Endothelial cell of umbilical vein (primary cell): Measurements from ENCODE around the gene SMIM3.

Source experiments
- CTCF ChIP-seq, 2 donors: IDR thresholded peaks; 1 replicate in 1 of 2; 2 replicates in 1 of 2; pipeline ENCODE4 v1.5.1; 2011; ENCODE audit warnings: low read length in 2 of 2, mild to moderate bottlenecking in 2 of 2, moderate library complexity in 2 of 2, control low read depth in 1 of 2, inconsistent platforms in 1 of 2, low read depth in 1 of 2; ENCODE audit not compliant: insufficient read depth in 1 of 2; ENCODE audit errors: extremely low read depth in 1 of 2
- EZH2 ChIP-seq: IDR thresholded peaks from 2 replicates; pipeline ENCODE4 v1.6.1; 2012; ENCODE audit warnings: borderline replicate concordance, low read depth, mild to moderate bottlenecking, moderate library complexity, low read length, inconsistent platforms; ENCODE audit not compliant: severe bottlenecking
- MAX ChIP-seq: IDR thresholded peaks from 2 replicates; pipeline ENCODE4 v1.6.1; 2011; ENCODE audit not compliant: insufficient read depth, insufficient read length
- POLR2A ChIP-seq: IDR thresholded peaks from 2 replicates; pipeline ENCODE4 v1.6.1; 2012; ENCODE audit warnings: low read depth, mild to moderate bottlenecking, control low read depth, low read length
- POLR2AphosphoS5 ChIP-seq: IDR thresholded peaks from 2 replicates; pipeline ENCODE4 v1.6.1; 2012; ENCODE audit warnings: low read depth, mild to moderate bottlenecking, control low read depth, low read length, moderate library complexity; ENCODE audit not compliant: insufficient read depth

- peak; percentile 20 to 56 for TF ChIP-seq CTCF (IDR thresholded peaks at IDR 0.05; ENCODE audit: extremely low read depth in 1 of 2, insufficient read depth in 1 of 2, low read depth in 1 of 2, low read length in 2 of 2)
- TF ChIP-seq POLR2AphosphoS5, result no peak
- TF ChIP-seq POLR2A, result no peak
- no peak for TF ChIP-seq MAX
- TF ChIP-seq EZH2, result peak; percentile 64
Observed at GRCh38 chr5:150778517-150779396, at the start of gene SMIM3.
